Measurements from ENCODE around the gene UTY. TPM values are rescaled to one million over a fixed set of nuclear protein-coding genes. Genes with fewer than 3 reads are reported as not detected.

The UTY gene
- total and polyA plus RNA-seq, 2 of the 13 experiments (the other 11 are each of a cell fraction or from before 2014, with no cell fraction given), result not detected

GRCh38 chrY:13210961-13211646 is 268.7 kb downstream of the UTY start:
- Histone ChIP-seq H3K4me1 (ENCODE audit: insufficient read depth, low read length) (no peaks in the 10 kb centered on the region), H3K36me3 (replicated peaks in 1 of 2; ENCODE audit: control insufficient read depth in 1 of 2, insufficient read depth in 2 of 2, low read length in 2 of 2) (no peaks in the 10 kb centered on the region), H3K9ac (ENCODE audit: insufficient read depth, low read depth, low read length) (no peak overlapping the region), H3K4me3 (replicated peaks in 1 of 3; ENCODE audit: insufficient read depth in 1 of 3, low read depth in 2 of 3, low read length in 3 of 3) (no peak overlapping the region), H3K27ac (ENCODE audit: extremely low read length, insufficient read depth, low read length) (no peak overlapping the region), H4K20me1 (ENCODE audit: insufficient read depth, low read length) (no peaks in the 10 kb centered on the region), H3K79me2 (ENCODE audit: insufficient read depth, low read length) (no peaks in the 10 kb centered on the region), H3K4me2 (ENCODE audit: low read depth, low read length) (no peak overlapping the region), H3K9me3 (ENCODE audit: low read length) (peaks cover 5% of the 10 kb centered on the region; the same call in 1 of the 2 replicates), H2AFZ (ENCODE audit: low read length) (no peak overlapping the region), H3K27me3 (ENCODE audit: control insufficient read depth in 1 of 2, insufficient read depth in 2 of 2, low read length in 2 of 2) (no peaks in the 10 kb centered on the region)
- in situ Hi-C loops (cut with HindIII; ENCODE audit: extremely low pct_ligation_motif_present, low pct_unique_long_range_greater_than_20kb), result no loop called here
- TF ChIP-seq TEF (CRISPR knock-in tag; IDR thresholded peaks at IDR 0.05) (no peak), AHDC1 (CRISPR knock-in tag; IDR thresholded peaks at IDR 0.05; ENCODE audit: borderline replicate concordance) (no peak), ZMYM4 (CRISPR knock-in tag; IDR thresholded peaks at IDR 0.05) (no peak)
- WGBS (ENCODE audit: low lambda C conversion rate), result 3% methylated on average over 5 of the region's 5 CpGs
- BruUV-seq (replicated peaks), result no TSS peak
- ChIA-PET POLR2A (no interaction called here), CTCF (ENCODE audit: low intra/inter-chr PET ratio, low total read pairs) (no interaction called here)
- DNase-seq (ENCODE audit: low spot score) (peak; percentile 29), FAIRE-seq (no peak), ATAC-seq (peak; percentile 51; the same call in 2 of the 3 replicates)
- intact Hi-C loops (cut with micrococcal nuclease; ENCODE audit: unreplicated experiment), result no loop called here

All from HepG2 (cell line).